LNCaP clone FGC (cell line): ENCODE measurements around the gene GNAQ.

Source experiments
- DNase-seq: peaks from one replicate; pipeline ENCODE4 v3.0.0-alpha.2; 2011; ENCODE audit warnings: low read depth
- H3K4me3 ChIP-seq: 2 replicates; pipeline ENCODE4 v1.5.1; 2011; ENCODE audit warnings: mild to moderate bottlenecking, low read depth, low read length, control low read depth
- TF ChIP-seq, protein P1 (sequence below): IDR thresholded peaks from 2 replicates; pipeline ENCODE4 v1.5.1; 2012; ENCODE audit warnings: mild to moderate bottlenecking; ENCODE audit not compliant: control insufficient read depth, insufficient read depth; ENCODE audit errors: extremely low read depth

Gene GNAQ

GRCh38 chr9:77903666-77904285 lies 127.8 kb downstream of the GNAQ start:
- TF ChIP-seq, protein P1, sequence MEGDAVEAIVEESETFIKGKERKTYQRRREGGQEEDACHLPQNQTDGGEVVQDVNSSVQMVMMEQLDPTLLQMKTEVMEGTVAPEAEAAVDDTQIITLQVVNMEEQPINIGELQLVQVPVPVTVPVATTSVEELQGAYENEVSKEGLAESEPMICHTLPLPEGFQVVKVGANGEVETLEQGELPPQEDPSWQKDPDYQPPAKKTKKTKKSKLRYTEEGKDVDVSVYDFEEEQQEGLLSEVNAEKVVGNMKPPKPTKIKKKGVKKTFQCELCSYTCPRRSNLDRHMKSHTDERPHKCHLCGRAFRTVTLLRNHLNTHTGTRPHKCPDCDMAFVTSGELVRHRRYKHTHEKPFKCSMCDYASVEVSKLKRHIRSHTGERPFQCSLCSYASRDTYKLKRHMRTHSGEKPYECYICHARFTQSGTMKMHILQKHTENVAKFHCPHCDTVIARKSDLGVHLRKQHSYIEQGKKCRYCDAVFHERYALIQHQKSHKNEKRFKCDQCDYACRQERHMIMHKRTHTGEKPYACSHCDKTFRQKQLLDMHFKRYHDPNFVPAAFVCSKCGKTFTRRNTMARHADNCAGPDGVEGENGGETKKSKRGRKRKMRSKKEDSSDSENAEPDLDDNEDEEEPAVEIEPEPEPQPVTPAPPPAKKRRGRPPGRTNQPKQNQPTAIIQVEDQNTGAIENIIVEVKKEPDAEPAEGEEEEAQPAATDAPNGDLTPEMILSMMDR, result no peak
- no peak overlapping the region for H3K4me3 ChIP-seq
- DNase-seq, result no peak

GRCh38 chr9:77901771-77902170 lies 129.8 kb downstream of the GNAQ start:
- TF ChIP-seq, protein P1, result no peak
- no peak for DNase-seq
- H3K4me3 ChIP-seq, result no peak overlapping the region

DNA sequence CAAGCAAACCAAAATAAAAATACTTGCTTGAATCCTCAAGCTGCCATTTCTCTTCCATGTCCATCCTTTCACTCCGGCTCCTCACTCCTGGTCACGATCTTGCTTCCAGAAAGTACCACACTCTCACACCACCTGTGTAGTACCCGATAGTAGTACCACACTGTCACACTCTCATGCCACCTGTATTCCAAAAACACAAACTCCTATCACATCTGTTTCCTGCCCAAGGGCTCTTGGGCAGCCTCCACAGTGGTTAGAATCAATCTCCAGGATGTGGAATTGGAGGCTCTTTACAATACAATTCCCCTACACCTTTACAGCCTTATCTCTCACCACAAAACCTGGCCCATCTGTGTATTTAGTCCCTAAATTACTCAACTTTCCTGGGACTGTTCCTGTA lies 130.6 kb downstream of the GNAQ start:
- TF ChIP-seq, protein P1, result no peak
- H3K4me3 ChIP-seq, result no peak overlapping the region
- no peak for DNase-seq

DNA sequence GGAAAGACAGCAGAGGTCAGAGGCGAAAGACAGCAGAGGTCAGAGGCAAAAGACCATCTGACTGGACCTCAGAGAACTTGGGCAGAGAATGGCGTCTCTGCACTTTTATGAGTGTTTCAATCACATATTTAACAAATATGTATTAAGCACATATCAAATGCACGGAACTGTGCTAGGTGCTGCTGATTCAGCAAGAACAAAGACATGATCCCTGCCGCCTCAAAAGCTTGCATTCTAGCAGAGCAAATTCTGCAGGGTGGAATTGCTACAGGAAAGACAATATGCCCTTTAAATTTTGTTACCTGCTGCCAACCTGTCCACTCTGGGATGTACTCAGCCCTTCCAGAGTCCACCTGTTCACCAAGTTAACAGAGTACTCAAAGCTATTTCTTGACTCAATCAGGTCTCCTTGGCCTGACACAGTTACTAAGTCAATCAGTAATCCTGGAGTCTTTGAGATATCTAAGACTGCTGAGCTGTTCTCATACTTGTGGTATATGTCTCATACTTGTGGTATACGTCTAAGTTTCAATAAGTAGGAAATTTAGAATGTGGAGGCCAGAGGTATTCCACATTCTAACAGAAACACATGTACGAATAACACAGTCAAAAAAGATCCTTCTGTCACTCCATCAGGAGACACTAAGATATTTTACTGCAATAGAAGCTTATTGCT lies 131.8 kb downstream of the GNAQ start:
- DNase-seq, result no peak
- TF ChIP-seq, protein P1, result no peak
- H3K4me3 ChIP-seq, result no peak overlapping the region

- no peak overlapping the region for H3K4me3 ChIP-seq
- TF ChIP-seq, protein P1, result no peak
- DNase-seq, result no peak
These were observed 132.7 kb downstream of the GNAQ start for GRCh38 chr9:77898864-77899263.

- no peak overlapping the region for H3K4me3 ChIP-seq
- TF ChIP-seq, protein P1, result no peak
- DNase-seq, result no peak
These were observed 134.5 kb downstream of the GNAQ start for GRCh38 chr9:77896938-77897667.
